Neuronal stem cell (in vitro differentiated cells): Measurements from ENCODE around the gene ZMAT3.
"Not testable (repeated sequence)": the region's sequence is repeated elsewhere in the genome, so short reads cannot be mapped to it uniquely, and the experiment has no call there.

ENCODE experiments used
- DNase-seq: peaks from one replicate; pipeline ENCODE4 v3.0.0-alpha.2; 2013; ENCODE audit warnings: low spot score
- H2AFZ ChIP-seq: one replicate; pipeline ENCODE4 v1.6.1; 2013; ENCODE audit warnings: mild to moderate bottlenecking, low read length, inconsistent platforms
- H2AK5ac ChIP-seq: 2 replicates; pipeline ENCODE4 v1.6.1; 2013; ENCODE audit warnings: low read depth, mild to moderate bottlenecking, inconsistent platforms, low read length, moderate library complexity, mixed read lengths
- H2BK120ac ChIP-seq: 2 replicates; pipeline ENCODE4 v1.6.1; 2013; ENCODE audit warnings: low read depth, mild to moderate bottlenecking, inconsistent platforms, low read length, moderate library complexity, mixed read lengths
- H2BK12ac ChIP-seq: one replicate; pipeline ENCODE4 v1.6.1; 2013; ENCODE audit warnings: low read length, inconsistent platforms
- H2BK15ac ChIP-seq: 2 replicates; pipeline ENCODE4 v1.6.1; 2013; ENCODE audit warnings: mild to moderate bottlenecking, low read length, inconsistent platforms, mixed read lengths
- H2BK5ac ChIP-seq: one replicate; pipeline ENCODE4 v1.6.1; 2013; ENCODE audit warnings: inconsistent platforms, mild to moderate bottlenecking, low read length, moderate library complexity
- H3K14ac ChIP-seq: one replicate; pipeline ENCODE4 v1.6.1; 2013; ENCODE audit warnings: low read length, inconsistent platforms
- H3K18ac ChIP-seq: 2 replicates; pipeline ENCODE4 v1.6.1; 2013; ENCODE audit warnings: low read length, inconsistent platforms
- H3K23ac ChIP-seq: 2 replicates; pipeline ENCODE4 v1.6.1; 2013; ENCODE audit warnings: low read depth, mild to moderate bottlenecking, mixed read lengths, low read length, inconsistent platforms; ENCODE audit not compliant: poor library complexity
- H3K27ac ChIP-seq: replicated peaks from 3 replicates; pipeline ENCODE4 v1.5.1; 2013; ENCODE audit warnings: low read length, inconsistent platforms
- H3K27me3 ChIP-seq, 3 experiments: 2 replicates each; pipeline ENCODE4 v1.6.1; 2013; ENCODE audit warnings: low read length in 3 of 3, mild to moderate bottlenecking in 2 of 3, inconsistent platforms in 1 of 3, low read depth in 1 of 3, mixed read lengths in 1 of 3, moderate library complexity in 1 of 3; ENCODE audit not compliant: control insufficient read depth in 3 of 3, insufficient read depth in 3 of 3
- H3K36me3 ChIP-seq, 2 donors: replicated peaks in 1 of 2; 2 replicates each; pipeline ENCODE4 v1.6.1; 2013; ENCODE audit warnings: low read length in 2 of 2; ENCODE audit not compliant: control insufficient read depth in 2 of 2, insufficient read depth in 2 of 2
- H3K4ac ChIP-seq: 2 replicates; pipeline ENCODE4 v1.6.1; 2013; ENCODE audit warnings: inconsistent platforms, mild to moderate bottlenecking, low read length, moderate library complexity
- H3K4me1 ChIP-seq, 2 donors: 1 replicate in 1 of 2; 2 replicates in 1 of 2; pipeline ENCODE4 v1.6.1; 2013; ENCODE audit warnings: low read length in 2 of 2, low read depth in 1 of 2; ENCODE audit not compliant: control insufficient read depth in 2 of 2, insufficient read depth in 1 of 2
- H3K4me2 ChIP-seq: one replicate; pipeline ENCODE4 v1.6.1; 2013; ENCODE audit warnings: mild to moderate bottlenecking, low read length, inconsistent platforms; ENCODE audit not compliant: insufficient read depth, poor library complexity, severe bottlenecking
- H3K4me3 ChIP-seq, 2 donors: 2 replicates each; pipeline ENCODE4 v1.5.1; 2013; ENCODE audit warnings: low read length in 2 of 2, mild to moderate bottlenecking in 2 of 2, inconsistent platforms in 1 of 2, moderate library complexity in 1 of 2
- H3K79me1 ChIP-seq: one replicate; pipeline ENCODE4 v1.6.1; 2013; ENCODE audit warnings: low read depth, mild to moderate bottlenecking, inconsistent platforms, low read length, moderate library complexity
- H3K9ac ChIP-seq: one replicate; pipeline ENCODE4 v1.6.1; 2013; ENCODE audit warnings: mild to moderate bottlenecking, low read depth, low read length, inconsistent platforms; ENCODE audit not compliant: poor library complexity
- H3K9me3 ChIP-seq, 2 donors: replicated peaks in 1 of 2; 2 replicates each; pipeline versions ENCODE3 to v1.6.1; 2013; ENCODE audit warnings: low read length in 2 of 2, mild to moderate bottlenecking in 2 of 2, inconsistent platforms in 1 of 2, low read depth in 1 of 2, mixed read lengths in 1 of 2, moderate library complexity in 1 of 2; ENCODE audit not compliant: control insufficient read depth in 2 of 2, insufficient read depth in 1 of 2
- H4K8ac ChIP-seq: one replicate; pipeline ENCODE4 v1.6.1; 2013; ENCODE audit warnings: low read depth, mild to moderate bottlenecking, inconsistent platforms, low read length, moderate library complexity
- H4K91ac ChIP-seq: one replicate; pipeline ENCODE4 v1.6.1; 2013; ENCODE audit warnings: low read length, low read depth, mild to moderate bottlenecking, inconsistent platforms; ENCODE audit not compliant: poor library complexity
- WGBS, 2 donors: extraction: QIAGEN DNeasy Blood & Tissue Kit; methylation state at CpG; one replicate each; pipeline ENCODE4 v1.1.7; 2013; ENCODE audit warnings: missing lambda C conversion rate in 2 of 2, mixed read lengths in 1 of 2; ENCODE audit not compliant: insufficient read length in 2 of 2, insufficient replicate concordance in 1 of 2; ENCODE audit errors: extremely low coverage in 2 of 2; 5-methylcytosine and 5-hydroxymethylcytosine counted together

The ZMAT3 gene

GRCh38 chr3:179067291-179067690, 4.3 kb downstream of the ZMAT3 start:
- no peak overlapping the region for H3K9ac ChIP-seq
- no CpG with 5 or more reads among the region's 1 CpG for WGBS, 2 donors
- H3K18ac ChIP-seq = no peak overlapping the region
- H2BK15ac ChIP-seq = no peak overlapping the region
- H2AK5ac ChIP-seq = no peak overlapping the region
- peaks cover 0 to 4% of the 10 kb centered on the region in 2 donors for H3K4me1 ChIP-seq
- H4K91ac ChIP-seq = no peak overlapping the region
- H3K27ac ChIP-seq = no peak overlapping the region
- no peak overlapping the region for H4K8ac ChIP-seq
- no peak overlapping the region for H2BK120ac ChIP-seq
- H3K4me3 ChIP-seq = no peak overlapping the region
- H3K14ac ChIP-seq = no peak overlapping the region
- H3K23ac ChIP-seq = no peak overlapping the region
- H2BK12ac ChIP-seq = no peak overlapping the region
- no peaks in the 10 kb centered on the region for H3K9me3 ChIP-seq
- H2BK5ac ChIP-seq = no peak overlapping the region
- no peak overlapping the region for H3K4me2 ChIP-seq
- no peaks in the 10 kb centered on the region for H3K27me3 ChIP-seq
- H3K79me1 ChIP-seq = no peaks in the 10 kb centered on the region
- H3K36me3 ChIP-seq = peaks cover 5 to 48% of the 10 kb centered on the region in 2 donors
- no peak for DNase-seq
- H2AFZ ChIP-seq = no peak overlapping the region
- H3K4ac ChIP-seq = no peak overlapping the region

GRCh38 chr3:179063945-179064560, 7.6 kb downstream of the ZMAT3 start:
- Histone ChIP-seq H3K9ac (no peak overlapping the region), H3K18ac (no peak overlapping the region), H3K23ac (no peak overlapping the region), H2BK120ac (no peak overlapping the region), H3K4me2 (no peak overlapping the region), H3K27me3 (no peaks in the 10 kb centered on the region), H3K36me3 (peaks cover 5 to 54% of the 10 kb centered on the region in 2 donors), H3K27ac (no peak overlapping the region), H2BK12ac (no peak overlapping the region), H3K9me3 (no peaks in the 10 kb centered on the region), H3K4me3 (no peak overlapping the region), H4K8ac (no peak overlapping the region), H2BK5ac (no peak overlapping the region), H3K4ac (no peak overlapping the region), H4K91ac (no peak overlapping the region), H3K79me1 (no peaks in the 10 kb centered on the region), H2BK15ac (no peak overlapping the region), H2AK5ac (no peak overlapping the region), H2AFZ (no peak overlapping the region), H3K14ac (no peak overlapping the region), H3K4me1 (no peaks in the 10 kb centered on the region)
- no peak for DNase-seq
- no CpG with 5 or more reads among the region's 6 CpGs for WGBS, 2 donors

GRCh38 chr3:179056326-179056725, 15.3 kb downstream of the ZMAT3 start:
- no peak for DNase-seq
- H3K9me3 ChIP-seq = peaks cover 0 to 3% of the 10 kb centered on the region in 2 donors
- H2BK15ac ChIP-seq = no peak overlapping the region
- H3K23ac ChIP-seq = no peak overlapping the region
- no CpG with 5 or more reads among the region's 8 CpGs for WGBS, 2 donors
- H3K14ac ChIP-seq = no peak overlapping the region
- no peak overlapping the region for H4K91ac ChIP-seq
- H2AFZ ChIP-seq = no peak overlapping the region
- no peak overlapping the region for H3K18ac ChIP-seq
- H2BK120ac ChIP-seq = no peak overlapping the region
- no peak overlapping the region for H3K4me3 ChIP-seq
- H3K9ac ChIP-seq = no peak overlapping the region
- H2AK5ac ChIP-seq = no peak overlapping the region
- no peak overlapping the region for H3K4ac ChIP-seq
- no peak overlapping the region for H4K8ac ChIP-seq
- peaks cover 2 to 20% of the 10 kb centered on the region in 2 donors for H3K36me3 ChIP-seq
- H3K27ac ChIP-seq = no peak overlapping the region
- H2BK12ac ChIP-seq = no peak overlapping the region
- H2BK5ac ChIP-seq = no peak overlapping the region
- no peaks in the 10 kb centered on the region for H3K27me3 ChIP-seq
- H3K79me1 ChIP-seq = no peaks in the 10 kb centered on the region
- H3K4me2 ChIP-seq = no peak overlapping the region
- H3K4me1 ChIP-seq = no peaks in the 10 kb centered on the region

GRCh38 chr3:179054565-179054964, 17.0 kb downstream of the ZMAT3 start:
- not testable (repeated sequence) for DNase-seq, H3K4ac ChIP-seq, H2AFZ ChIP-seq, H3K27ac ChIP-seq, H3K9me3 ChIP-seq, H3K4me1 ChIP-seq, H4K8ac ChIP-seq, H3K23ac ChIP-seq, H2AK5ac ChIP-seq, H3K18ac ChIP-seq, H3K27me3 ChIP-seq, H3K4me2 ChIP-seq, H3K9ac ChIP-seq, H2BK15ac ChIP-seq, H2BK120ac ChIP-seq, H3K79me1 ChIP-seq, H2BK5ac ChIP-seq, H3K4me3 ChIP-seq, H3K14ac ChIP-seq, H2BK12ac ChIP-seq, H4K91ac ChIP-seq
- peaks cover 2 to 18% of the 10 kb centered on the region in 2 donors for H3K36me3 ChIP-seq
- no CpG with 5 or more reads among the region's 13 CpGs for WGBS, 2 donors
